ENCODE results near the gene FGFBP1. TPM values are rescaled to one million over a fixed set of nuclear protein-coding genes. Genes with fewer than 3 reads are reported as not detected.

FGFBP1 gene
- total RNA-seq (2014; rRNA removed) = 80.5 and 133 TPM in 2 replicates
- Bru-seq, nascent RNA = percentile 80 among the genes with signal in this experiment
- percentile 97 among the genes with signal in this experiment for BruChase-seq, experiment 1, labeled RNA remaining after a 6-hour chase
- percentile 82 among the genes with signal in this experiment for BruChase-seq, experiment 2, labeled RNA remaining after a 2-hour chase
- long read RNA-seq, partial matches to known transcripts = 16 of 16 reads
- long read RNA-seq, other reads (novel, unspliced or antisense) = 0 of 16 reads

GRCh38 chr4:15938640-15939039 lies at the start of gene FGFBP1:
Gene FGFBP1 (minus strand): TSS chr4:15938740. CDS start chr4:15936632, 2,108 bp downstream.
- peaks cover 29% of the 10 kb centered on the region for H3K79me2 ChIP-seq (ENCODE audit: low read length)
- CTCF ChIA-PET = interaction anchor here (1.3 to 1.7 kb wide), 2 partner anchors 17 to 56 kb away, joined by 8 to 10 read pairs; no protein-coding TSS in a partner anchor
- intact Hi-C loops (cut with micrococcal nuclease) = loop anchor here (2.0 to 5.0 kb wide), 2 partner anchors 18 to 56 kb away; no protein-coding TSS in a partner anchor
- H3K9me2 ChIP-seq (replicated peaks; ENCODE audit: low read length) = no peaks in the 10 kb centered on the region
- peak within 1 kb of the TSS; percentile 65 for H3K9ac ChIP-seq (ENCODE audit: low read length)
- H3K4me2 ChIP-seq (ENCODE audit: low read length) = peak within 1 kb of the TSS; percentile 91
- peak within 1 kb of the TSS; percentile 71 for H3K4me3 ChIP-seq (ENCODE audit: low read length)
- ATAC-seq (no peak), DNase-seq (no peak)
- peaks cover 37% of the 10 kb centered on the region for H3K4me1 ChIP-seq (ENCODE audit: insufficient read depth, low read length)
- H4K20me1 ChIP-seq (ENCODE audit: low read length) = no peaks in the 10 kb centered on the region
- H2AFZ ChIP-seq (ENCODE audit: low read length) = no peak within 1 kb of the TSS
- TF ChIP-seq EZH2 (IDR thresholded peaks at IDR 0.05; ENCODE audit: low read length, unreplicated experiment) = no peak
- TF ChIP-seq EZH2phosphoT487 (IDR thresholded peaks at IDR 0.05; ENCODE audit: borderline replicate concordance, low read length) = no peak
- TF ChIP-seq CTCF (conservative IDR thresholded peaks at IDR 0.05; ENCODE audit: low read depth, low read length) = no peak
- peaks cover 7% of the 10 kb centered on the region for H3K36me3 ChIP-seq (ENCODE audit: low read depth, low read length)
- H3K9me3 ChIP-seq (ENCODE audit: low read length) = no peaks in the 10 kb centered on the region
- H3F3A ChIP-seq (ENCODE audit: low read length, unreplicated experiment) = no peaks in the 10 kb centered on the region
- H3K27ac ChIP-seq (ENCODE audit: low read length) = peak within 1 kb of the TSS; percentile 72
- POLR2A ChIA-PET (ENCODE audit: unreplicated experiment) = interaction anchor here (0.6 kb wide), 1 partner anchor 202 kb away, joined by 4 read pairs; no protein-coding TSS in a partner anchor
- no TSS peak for BruUV-seq (replicated peaks)
- H3K27me3 ChIP-seq (ENCODE audit: low read length) = no peaks in the 10 kb centered on the region

GRCh38 chr4:15988222-15988621 lies 49.7 kb upstream of the FGFBP1 start:
- H3K4me3 ChIP-seq (ENCODE audit: low read length) = no peak overlapping the region
- H3K4me1 ChIP-seq (ENCODE audit: insufficient read depth, low read length) = no peaks in the 10 kb centered on the region
- BruUV-seq (replicated peaks) = no TSS peak
- H3K27me3 ChIP-seq (ENCODE audit: low read length) = no peaks in the 10 kb centered on the region
- H3K79me2 ChIP-seq (ENCODE audit: low read length) = no peaks in the 10 kb centered on the region
- no peaks in the 10 kb centered on the region for H3K36me3 ChIP-seq (ENCODE audit: low read depth, low read length)
- no peak overlapping the region for H3K9ac ChIP-seq (ENCODE audit: low read length)
- no peak for DNase-seq
- H3F3A ChIP-seq (ENCODE audit: low read length, unreplicated experiment) = no peaks in the 10 kb centered on the region
- H2AFZ ChIP-seq (ENCODE audit: low read length) = no peak overlapping the region
- POLR2A ChIA-PET (ENCODE audit: unreplicated experiment) = no interaction called here
- ATAC-seq = no peak
- no peak overlapping the region for H3K27ac ChIP-seq (ENCODE audit: low read length)
- CTCF ChIA-PET = no interaction called here
- H4K20me1 ChIP-seq (ENCODE audit: low read length) = no peaks in the 10 kb centered on the region
- no peaks in the 10 kb centered on the region for H3K9me2 ChIP-seq (replicated peaks; ENCODE audit: low read length)
- no peaks in the 10 kb centered on the region for H3K9me3 ChIP-seq (ENCODE audit: low read length)
- intact Hi-C loops (cut with micrococcal nuclease) = no loop called here
- no peak for TF ChIP-seq EZH2phosphoT487 (IDR thresholded peaks at IDR 0.05; ENCODE audit: borderline replicate concordance, low read length)
- no peak for TF ChIP-seq EZH2 (IDR thresholded peaks at IDR 0.05; ENCODE audit: low read length, unreplicated experiment)
- no peak for TF ChIP-seq CTCF (conservative IDR thresholded peaks at IDR 0.05; ENCODE audit: low read depth, low read length)
- H3K4me2 ChIP-seq (ENCODE audit: low read length) = no peak overlapping the region

GRCh38 chr4:15986907-15987306 lies 48.4 kb upstream of the FGFBP1 start:
- Histone ChIP-seq H4K20me1 (ENCODE audit: low read length) (no peaks in the 10 kb centered on the region), H2AFZ (ENCODE audit: low read length) (no peak overlapping the region), H3K36me3 (ENCODE audit: low read depth, low read length) (no peaks in the 10 kb centered on the region), H3K4me3 (ENCODE audit: low read length) (no peak overlapping the region), H3K4me1 (ENCODE audit: insufficient read depth, low read length) (no peaks in the 10 kb centered on the region), H3K9me3 (ENCODE audit: low read length) (no peaks in the 10 kb centered on the region), H3K4me2 (ENCODE audit: low read length) (no peak overlapping the region), H3F3A (ENCODE audit: low read length, unreplicated experiment) (no peaks in the 10 kb centered on the region), H3K9me2 (replicated peaks; ENCODE audit: low read length) (no peaks in the 10 kb centered on the region), H3K79me2 (ENCODE audit: low read length) (no peaks in the 10 kb centered on the region), H3K27me3 (ENCODE audit: low read length) (no peaks in the 10 kb centered on the region), H3K9ac (ENCODE audit: low read length) (no peak overlapping the region), H3K27ac (ENCODE audit: low read length) (no peak overlapping the region)
- intact Hi-C loops (cut with micrococcal nuclease) = no loop called here
- no peak for DNase-seq
- ChIA-PET POLR2A (ENCODE audit: unreplicated experiment) (no interaction called here), CTCF (no interaction called here)
- no peak for ATAC-seq
- no peak for TF ChIP-seq EZH2 (IDR thresholded peaks at IDR 0.05; ENCODE audit: low read length, unreplicated experiment)
- TF ChIP-seq EZH2phosphoT487 (IDR thresholded peaks at IDR 0.05; ENCODE audit: borderline replicate concordance, low read length) = no peak
- no peak for TF ChIP-seq CTCF (conservative IDR thresholded peaks at IDR 0.05; ENCODE audit: low read depth, low read length)
- BruUV-seq (replicated peaks) = no TSS peak
